HG03432 (cell line): ENCODE data around the gene SLC6A4.
A peak's percentile ranks its signal among the peaks of the same experiment; 100 is the strongest.
"Not testable (repeated sequence)": the region's sequence is repeated elsewhere in the genome, so short reads cannot be mapped to it uniquely, and the experiment has no call there.

Experiments used
- ATAC-seq: cut with Tn5 transposase; IDR thresholded peaks from one replicate; pipeline ENCODE4 v1.9.1; 2021; ENCODE audit warnings: mild to moderate bottlenecking, moderate library complexity; ENCODE audit not compliant: unreplicated experiment

The SLC6A4 gene

GRCh38 chr17:30220414-30220813 is 15.1 kb downstream of the SLC6A4 start:
- ATAC-seq = no peak

- no peak for ATAC-seq
Observed at GRCh38 chr17:30219833-30220232, 15.7 kb downstream of the SLC6A4 start.

GRCh38 chr17:30219315-30219714 is 16.2 kb downstream of the SLC6A4 start:
- ATAC-seq = no peak

- ATAC-seq = no peak
Observed at GRCh38 chr17:30218799-30219198, 16.7 kb downstream of the SLC6A4 start.

- no peak for ATAC-seq
Observed at GRCh38 chr17:30217746-30218245, 17.7 kb downstream of the SLC6A4 start.

GRCh38 chr17:30217054-30217453 is 18.4 kb downstream of the SLC6A4 start:
- no peak for ATAC-seq

- peak; percentile 81 for ATAC-seq
Observed at GRCh38 chr17:30212750-30213149, 22.7 kb downstream of the SLC6A4 start.

GRCh38 chr17:30211371-30211770 is 24.1 kb downstream of the SLC6A4 start:
- ATAC-seq = no peak

GRCh38 chr17:30210901-30211300 is 24.6 kb downstream of the SLC6A4 start:
- ATAC-seq = no peak

- no peak for ATAC-seq
Observed at GRCh38 chr17:30210366-30210765, 25.1 kb downstream of the SLC6A4 start.

- ATAC-seq = no peak
Observed at GRCh38 chr17:30209930-30210329, 25.6 kb downstream of the SLC6A4 start.

- ATAC-seq = no peak
Observed at GRCh38 chr17:30208214-30208613, 27.3 kb downstream of the SLC6A4 start.

- ATAC-seq = no peak
Observed at GRCh38 chr17:30207655-30208054, 27.8 kb downstream of the SLC6A4 start.

- no peak for ATAC-seq
Observed at GRCh38 chr17:30203471-30203981, 32.0 kb downstream of the SLC6A4 start.

- not testable (repeated sequence) for ATAC-seq
Observed at GRCh38 chr17:30200656-30201055, 34.8 kb downstream of the SLC6A4 start.

GRCh38 chr17:30200106-30200505 is 35.4 kb downstream of the SLC6A4 start:
- ATAC-seq = no peak

GRCh38 chr17:30199600-30199999 is 35.9 kb downstream of the SLC6A4 start:
- no peak for ATAC-seq

GRCh38 chr17:30197416-30197815 is 38.1 kb downstream of the SLC6A4 start:
- ATAC-seq = no peak

GRCh38 chr17:30196504-30196903 is 39.0 kb downstream of the SLC6A4 start:
- ATAC-seq = no peak

GRCh38 chr17:30191072-30191471 is 44.4 kb downstream of the SLC6A4 start:
- no peak for ATAC-seq

- no peak for ATAC-seq
Observed at GRCh38 chr17:30188211-30188939, 47.1 kb downstream of the SLC6A4 start.

GRCh38 chr17:30187573-30187972 is 47.9 kb downstream of the SLC6A4 start:
- no peak for ATAC-seq

GRCh38 chr17:30186761-30187160 is 48.7 kb downstream of the SLC6A4 start:
- ATAC-seq = no peak
